GM18909 (cell line): ENCODE data around the gene TPRX2.
"Not testable (repeated sequence)": the region's sequence is repeated elsewhere in the genome, so short reads cannot be mapped to it uniquely, and the experiment has no call there.

ENCODE experiments used
- ATAC-seq: cut with Tn5 transposase; IDR thresholded peaks from one replicate; pipeline ENCODE4 v1.9.1; 2021; ENCODE audit warnings: mild to moderate bottlenecking; ENCODE audit not compliant: unreplicated experiment, poor library complexity

The TPRX2 gene

GRCh38 chr19:47860602-47861297 is 1.7 kb downstream of the TPRX2 start:
- ATAC-seq, result no peak

GRCh38 chr19:47861630-47862029 is 2.6 kb downstream of the TPRX2 start:
- ATAC-seq, result no peak

- ATAC-seq, result no peak
Observed at GRCh38 chr19:47863514-47863936, 4.5 kb downstream of the TPRX2 start.

GRCh38 chr19:47865166-47865565 is 6.1 kb downstream of the TPRX2 start:
- ATAC-seq, result no peak

GRCh38 chr19:47878906-47879305 is 19.9 kb downstream of the TPRX2 start:
- ATAC-seq, result no peak

- not testable (repeated sequence) for ATAC-seq
Observed at GRCh38 chr19:47879385-47879784, 20.4 kb downstream of the TPRX2 start.

- no peak for ATAC-seq
Observed at GRCh38 chr19:47881757-47882156, 22.7 kb downstream of the TPRX2 start.

GRCh38 chr19:47882890-47883289 is 23.9 kb downstream of the TPRX2 start:
- no peak for ATAC-seq

GRCh38 chr19:47885067-47885463 is 26.0 kb downstream of the TPRX2 start:
- ATAC-seq, result no peak

- ATAC-seq, result no peak
Observed at GRCh38 chr19:47886010-47886559, 27.1 kb downstream of the TPRX2 start, which contains the start of gene SULT2A1. SULT2A1 (minus strand) TSS chr19:47886315; CDS start chr19:47886257, 58 bp downstream.

GRCh38 chr19:47890865-47891621 is 32.0 kb downstream of the TPRX2 start:
- ATAC-seq, result no peak

- no peak for ATAC-seq
Observed at GRCh38 chr19:47891622-47891922, 32.5 kb downstream of the TPRX2 start.

GRCh38 chr19:47891923-47892666 is 33.1 kb downstream of the TPRX2 start:
- no peak for ATAC-seq

GRCh38 chr19:47895165-47895782 is 36.2 kb downstream of the TPRX2 start:
- no peak for ATAC-seq

GRCh38 chr19:47896019-47896418 is 37.0 kb downstream of the TPRX2 start:
- no peak for ATAC-seq

GRCh38 chr19:47896773-47897172 is 37.7 kb downstream of the TPRX2 start:
- no peak for ATAC-seq

GRCh38 chr19:47897861-47898260 is 38.8 kb downstream of the TPRX2 start:
- ATAC-seq, result no peak

- no peak for ATAC-seq
Observed at GRCh38 chr19:47899335-47899734, 40.3 kb downstream of the TPRX2 start.

GRCh38 chr19:47901370-47901769 is 42.3 kb downstream of the TPRX2 start:
- no peak for ATAC-seq

GRCh38 chr19:47909350-47909749 is 50.3 kb downstream of the TPRX2 start:
- not testable (repeated sequence) for ATAC-seq
